RKO (cell line): Measurements from ENCODE around the gene SEPTIN5.

Experiments used
- DNase-seq: peaks from one replicate; pipeline ENCODE4 v3.0.0-alpha.2; 2016; ENCODE audit warnings: low spot score

SEPTIN5 gene

DNA sequence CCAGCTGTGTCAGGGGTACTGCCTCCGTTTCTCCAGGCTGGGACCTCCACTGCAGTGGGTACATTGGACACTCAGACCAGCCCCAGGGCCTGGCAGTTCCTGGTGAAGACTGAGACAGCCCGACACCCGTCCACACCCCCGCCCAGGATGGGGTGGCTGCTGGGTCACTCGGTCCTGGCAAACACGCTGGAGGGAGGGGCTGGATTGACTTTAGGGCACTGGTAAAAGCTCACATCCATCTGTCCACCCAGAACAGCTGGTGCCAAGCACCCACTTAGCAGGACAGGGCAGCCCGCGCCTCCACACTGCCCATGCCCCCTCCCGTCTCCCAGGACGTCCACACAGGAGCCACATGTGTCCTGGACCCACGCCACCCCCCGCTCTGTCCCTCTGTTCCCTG, 35.6 kb downstream of the SEPTIN5 start:
- no peak for DNase-seq

DNA sequence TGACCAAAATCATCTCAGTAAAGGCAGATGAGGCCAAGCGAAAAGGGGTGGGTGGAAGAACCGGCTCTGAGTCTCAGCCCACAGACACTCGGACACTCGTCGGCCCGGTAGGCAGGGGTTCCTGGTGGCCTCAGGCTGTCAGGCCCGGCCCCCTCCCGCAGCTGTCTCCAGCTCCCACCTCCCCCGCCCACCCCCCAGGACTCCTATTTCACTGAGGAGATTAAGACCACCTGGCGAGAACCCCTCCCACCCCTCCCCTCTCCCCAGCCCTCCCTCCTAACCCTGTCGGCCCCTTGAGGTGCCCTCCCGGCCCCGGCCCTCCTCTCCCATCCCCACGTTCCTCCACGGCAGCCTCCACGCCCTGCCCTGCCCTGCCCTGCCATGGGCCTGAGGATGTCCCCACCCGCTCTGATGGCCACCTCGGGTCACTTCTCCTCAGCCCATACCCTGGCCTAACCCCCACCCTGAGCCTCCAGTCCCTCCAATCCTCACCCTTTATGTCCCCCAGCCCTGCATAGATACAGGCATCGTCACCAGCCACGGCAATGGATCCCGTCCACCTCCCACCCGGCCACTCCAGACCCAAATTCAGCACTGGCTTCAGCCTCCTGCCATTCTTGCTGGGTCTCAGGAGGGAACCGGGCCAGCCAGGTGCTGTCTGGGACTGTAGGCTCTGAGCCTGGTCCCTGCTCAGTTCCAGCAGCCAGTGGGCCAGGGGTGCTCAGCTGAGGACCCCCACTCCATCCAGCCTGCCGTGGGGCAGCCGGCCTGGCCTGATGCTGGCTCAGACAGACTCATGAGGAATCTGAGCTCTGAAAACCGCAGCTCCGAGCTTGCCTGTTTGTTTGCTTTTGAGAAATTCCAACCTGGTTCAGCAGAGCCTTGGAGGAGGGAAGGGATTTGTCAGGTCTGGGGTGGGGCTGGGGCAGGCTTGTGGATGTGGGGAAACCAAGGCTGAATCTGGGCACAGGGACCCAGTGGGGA, 36.5 kb downstream of the SEPTIN5 start:
- no peak for DNase-seq

DNA sequence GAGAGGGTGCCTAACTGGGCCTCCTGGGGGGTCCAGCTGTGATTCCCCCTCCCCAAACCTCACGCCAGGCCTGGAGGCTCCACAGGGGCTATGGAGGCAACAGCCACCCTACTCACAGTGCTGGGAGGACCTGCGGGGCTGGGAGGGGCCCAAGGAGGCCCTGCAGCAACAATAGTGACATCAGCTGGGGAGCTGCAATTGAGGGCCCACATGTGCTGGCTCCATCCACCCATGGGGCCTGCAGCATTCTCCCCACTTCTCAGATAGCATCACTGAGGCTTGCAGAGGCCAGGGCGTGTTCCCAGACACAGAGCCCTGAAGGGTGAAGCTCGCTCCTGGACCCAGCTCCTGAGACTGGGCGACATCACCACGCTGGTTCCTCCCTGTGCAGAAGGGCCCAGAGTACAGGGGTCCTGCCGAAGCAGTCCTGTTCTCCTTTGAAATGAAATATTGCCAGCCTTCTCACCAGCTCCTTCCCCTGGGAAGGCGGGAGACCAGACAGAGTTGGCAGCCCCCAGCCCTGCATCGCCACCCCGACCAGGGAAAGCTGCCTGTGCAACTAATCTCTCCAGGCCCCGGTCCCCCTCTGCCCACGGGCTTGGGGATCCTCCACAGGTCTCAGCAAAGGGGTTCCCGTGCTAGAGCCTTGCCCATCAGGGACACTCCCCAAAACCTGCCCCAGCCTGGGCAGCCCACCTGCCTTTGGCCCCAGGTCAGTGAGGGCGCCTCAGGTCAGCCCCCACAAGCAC, 37.4 kb downstream of the SEPTIN5 start:
- no peak for DNase-seq

DNA sequence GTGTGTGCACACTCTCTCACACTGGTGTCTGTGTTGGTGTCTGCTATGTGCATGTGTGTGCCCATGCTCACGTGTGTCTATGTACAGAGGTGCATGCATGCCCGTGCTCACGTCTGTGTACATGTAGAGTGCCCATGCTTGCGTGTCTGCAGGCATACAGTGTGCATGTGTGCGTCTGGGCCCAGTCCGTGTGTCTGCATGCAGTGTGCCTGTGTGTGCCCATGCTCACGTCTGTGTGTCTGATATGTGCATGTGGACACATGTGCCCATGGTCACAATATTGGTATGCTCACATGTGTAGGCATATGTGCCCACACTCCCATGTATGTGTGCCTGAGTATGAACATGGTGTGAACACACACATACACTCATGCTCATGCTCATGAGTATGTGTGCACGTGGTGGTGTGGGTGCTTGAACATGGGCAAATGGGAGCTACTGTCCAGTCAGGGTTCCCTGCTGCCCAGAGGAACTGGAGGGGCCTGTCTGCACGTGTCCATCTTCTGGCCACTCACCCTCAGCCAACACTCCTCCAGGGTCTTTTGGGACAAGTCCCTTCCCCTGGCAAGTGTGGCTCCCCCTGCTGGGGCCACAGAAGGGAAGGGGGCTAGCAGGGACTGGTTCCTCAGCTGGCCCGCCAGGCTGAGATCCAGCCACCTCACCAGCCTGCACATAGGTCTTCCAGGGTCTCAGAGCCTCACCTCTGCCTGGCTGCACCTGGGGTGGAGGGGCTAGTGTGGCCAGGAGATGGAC, 39.0 kb downstream of the SEPTIN5 start:
- DNase-seq: no peak

DNA sequence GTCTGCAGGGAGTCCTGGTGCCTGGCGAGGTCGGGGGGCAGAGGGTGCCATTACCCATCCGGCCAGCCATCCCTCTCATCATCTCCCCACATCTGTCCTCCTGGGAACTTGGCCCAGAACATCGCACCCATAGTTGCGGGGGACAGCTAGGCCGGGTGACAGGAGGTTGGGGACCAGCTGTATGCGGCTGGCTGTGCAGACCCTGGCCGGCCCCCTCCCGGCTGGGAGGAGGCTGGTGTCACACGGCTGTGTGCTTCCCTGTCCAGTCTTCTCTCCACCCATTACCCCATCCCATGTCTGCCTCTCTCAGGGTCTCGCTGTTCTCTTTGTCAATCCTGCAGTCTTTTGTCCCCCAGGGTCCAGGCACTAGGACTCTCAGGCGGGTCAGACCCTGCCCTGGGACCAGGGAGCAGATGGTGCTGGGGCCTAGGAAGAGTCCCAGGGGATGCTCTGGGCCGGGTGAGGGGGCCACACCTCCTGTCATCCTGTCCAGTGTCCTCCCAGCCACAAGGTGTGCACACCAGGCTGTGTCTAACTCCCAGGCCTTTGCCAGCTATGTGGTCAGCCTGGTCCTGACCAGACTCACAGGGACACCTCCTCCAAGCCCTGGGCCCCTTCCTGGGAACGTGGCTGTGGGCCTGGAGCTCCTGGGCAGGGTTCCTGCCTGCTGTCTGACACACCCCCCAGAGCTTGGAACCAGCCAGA, 39.8 kb downstream of the SEPTIN5 start:
- DNase-seq: no peak

DNA sequence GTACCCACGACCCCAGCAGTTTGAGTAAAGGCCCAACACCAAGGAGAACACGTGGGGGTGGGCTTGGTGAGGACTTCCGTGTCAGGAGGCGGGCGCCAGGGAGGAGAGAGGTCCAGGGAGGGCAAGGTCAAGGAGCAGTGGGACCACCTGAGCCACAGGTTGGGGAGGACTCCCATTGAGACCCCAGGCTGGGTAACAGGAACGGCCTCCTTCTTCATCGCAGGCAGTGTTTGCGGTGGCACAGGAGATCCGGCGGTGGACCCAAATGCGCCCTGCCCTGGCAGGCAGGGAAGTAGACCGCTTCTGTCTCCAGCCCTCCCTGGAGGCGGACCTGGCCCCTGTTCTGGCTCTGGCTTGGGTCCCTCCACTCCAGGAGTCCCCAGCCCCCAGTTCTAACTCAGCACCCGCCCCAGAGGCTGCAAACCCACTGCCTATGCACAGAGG, 40.4 kb downstream of the SEPTIN5 start:
- no peak for DNase-seq

DNA sequence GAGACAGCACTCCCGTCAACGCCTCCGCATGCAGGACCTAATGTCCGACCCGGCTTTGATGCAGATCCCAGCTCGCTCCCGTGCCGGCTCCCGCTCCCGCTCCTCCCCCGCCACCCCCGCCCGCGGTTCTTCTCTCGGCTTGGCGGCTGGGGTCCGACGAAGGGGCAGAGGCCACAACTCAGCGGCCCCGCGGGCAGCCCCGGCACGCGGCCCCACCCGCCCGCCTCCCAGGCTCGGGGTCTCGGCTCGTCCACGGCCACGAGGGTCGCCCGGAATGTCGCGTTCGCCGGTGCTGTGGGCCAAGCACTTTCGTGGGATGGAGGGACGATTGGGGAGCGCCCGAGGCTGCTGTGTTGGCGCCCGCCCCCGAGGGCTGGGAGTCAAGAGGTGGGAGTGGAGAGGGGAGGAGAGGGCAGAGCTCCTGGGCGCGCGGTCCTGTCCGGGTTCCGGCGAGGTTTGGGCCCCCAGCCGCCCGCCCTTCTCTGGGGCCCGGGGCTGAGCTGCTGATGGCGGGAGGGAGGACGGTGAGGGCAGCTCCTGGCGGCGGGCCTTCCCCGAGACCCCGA, 40.9 kb downstream of the SEPTIN5 start:
- DNase-seq: no peak

DNA sequence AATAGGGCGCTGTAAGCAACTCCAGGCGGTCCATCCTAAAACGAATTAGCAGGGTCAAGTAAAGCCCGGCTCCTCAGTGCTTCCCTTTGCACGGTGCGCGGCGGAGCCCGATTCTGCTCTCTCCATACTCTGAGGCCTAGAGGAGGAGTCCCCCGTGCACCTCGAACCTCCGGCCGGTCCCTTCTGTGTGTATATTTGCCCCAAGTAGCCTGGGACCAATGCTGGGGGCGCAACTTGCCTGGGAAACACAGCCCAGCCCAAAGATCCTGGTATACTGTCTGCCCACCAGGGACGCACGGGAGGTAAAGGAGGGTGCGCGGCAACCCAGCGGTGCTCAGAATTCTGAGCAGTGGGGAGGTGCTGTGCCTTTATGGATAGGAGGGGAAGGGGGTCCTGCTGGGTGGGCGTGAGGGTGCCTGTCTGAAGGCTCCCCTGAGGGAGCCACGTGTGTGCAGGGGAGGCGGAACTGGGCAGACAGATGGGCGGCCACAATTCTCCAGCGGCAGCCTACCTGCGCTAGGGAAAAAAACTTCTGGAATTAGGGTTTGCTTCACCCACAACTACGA, 41.5 kb downstream of the SEPTIN5 start:
- DNase-seq: no peak

DNA sequence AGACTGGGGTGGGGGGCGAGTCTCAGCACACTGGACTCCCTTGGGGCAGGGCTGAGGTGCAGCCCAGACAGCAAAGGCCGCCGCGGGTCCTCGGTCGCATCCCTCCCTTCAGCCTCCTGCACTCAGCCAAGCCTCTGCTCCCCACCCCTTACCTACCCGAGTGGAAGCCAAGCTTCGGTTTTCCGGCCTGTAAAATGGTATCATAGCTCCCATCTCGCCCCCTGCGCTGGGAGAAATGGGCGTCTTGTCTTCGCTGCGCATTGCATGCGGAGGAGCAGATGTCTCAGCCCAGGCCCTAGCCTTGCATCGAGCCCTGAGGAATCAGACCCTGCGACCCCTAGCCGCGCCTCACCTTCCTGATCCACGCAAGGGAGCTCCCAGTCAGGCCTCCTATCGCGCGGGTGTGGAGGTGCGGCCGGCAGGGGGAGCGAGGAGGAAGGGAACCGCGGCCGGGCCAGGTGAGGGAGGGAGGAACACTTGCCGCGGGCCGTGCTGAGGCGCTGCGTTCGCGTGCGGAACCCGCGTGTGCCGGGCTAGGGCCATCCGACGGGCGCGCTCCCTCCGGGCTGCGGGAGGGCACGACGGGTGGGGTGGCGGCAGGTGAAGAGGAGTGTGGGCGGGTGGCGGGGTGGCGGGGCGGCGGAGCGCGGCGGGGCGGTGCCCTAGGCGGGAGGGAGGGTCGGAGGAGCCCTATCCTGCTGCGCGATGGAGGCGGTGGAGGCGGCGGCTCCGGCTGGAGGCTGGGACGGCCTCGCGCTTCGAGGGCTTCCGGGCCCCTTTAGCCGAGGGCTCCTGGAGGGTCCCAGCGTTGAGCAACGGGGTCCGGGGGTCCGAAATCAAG, 42.2 kb downstream of the SEPTIN5 start:
- DNase-seq: peak; percentile 51

DNA sequence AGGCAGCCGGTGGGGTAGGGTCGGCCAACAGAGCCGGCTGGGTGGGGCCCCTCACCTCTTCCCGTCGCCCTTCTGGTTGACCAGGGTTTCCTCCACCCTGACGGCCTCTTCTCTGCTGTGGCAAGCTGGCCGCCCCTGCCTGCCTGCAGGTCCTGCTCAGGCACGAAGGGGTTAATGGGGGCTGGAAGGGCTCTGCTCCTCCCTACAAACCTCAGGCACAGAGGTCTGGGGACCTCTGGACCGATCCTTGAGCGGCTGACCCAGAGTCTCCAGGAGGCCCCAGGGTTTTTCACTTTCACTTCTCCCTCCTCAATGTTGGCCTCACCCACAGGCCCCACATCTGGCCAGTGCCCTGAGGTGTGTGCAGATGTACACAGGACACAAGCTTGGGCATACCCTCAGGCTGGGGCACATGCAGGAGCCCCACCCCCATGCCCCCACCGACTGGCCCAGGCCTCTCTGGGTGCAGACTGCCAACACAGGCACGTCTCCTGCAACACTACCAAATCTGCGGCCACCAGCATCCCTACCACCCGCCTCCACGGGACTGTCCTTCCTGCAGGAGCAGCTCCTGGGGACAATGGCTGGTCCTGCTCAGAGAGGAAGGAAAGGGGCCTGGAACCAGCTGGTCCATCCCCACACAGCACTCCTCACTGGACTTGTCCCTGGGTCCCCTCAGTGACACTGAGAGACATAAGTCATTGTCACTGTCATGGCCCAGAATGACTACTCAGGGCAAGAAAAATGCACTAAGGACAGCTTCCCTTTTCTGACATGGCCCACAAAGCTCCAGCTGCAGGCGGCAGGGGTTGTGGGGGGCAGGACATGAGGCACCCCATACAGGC, 43.1 kb downstream of the SEPTIN5 start:
- peak; percentile 3 for DNase-seq

DNA sequence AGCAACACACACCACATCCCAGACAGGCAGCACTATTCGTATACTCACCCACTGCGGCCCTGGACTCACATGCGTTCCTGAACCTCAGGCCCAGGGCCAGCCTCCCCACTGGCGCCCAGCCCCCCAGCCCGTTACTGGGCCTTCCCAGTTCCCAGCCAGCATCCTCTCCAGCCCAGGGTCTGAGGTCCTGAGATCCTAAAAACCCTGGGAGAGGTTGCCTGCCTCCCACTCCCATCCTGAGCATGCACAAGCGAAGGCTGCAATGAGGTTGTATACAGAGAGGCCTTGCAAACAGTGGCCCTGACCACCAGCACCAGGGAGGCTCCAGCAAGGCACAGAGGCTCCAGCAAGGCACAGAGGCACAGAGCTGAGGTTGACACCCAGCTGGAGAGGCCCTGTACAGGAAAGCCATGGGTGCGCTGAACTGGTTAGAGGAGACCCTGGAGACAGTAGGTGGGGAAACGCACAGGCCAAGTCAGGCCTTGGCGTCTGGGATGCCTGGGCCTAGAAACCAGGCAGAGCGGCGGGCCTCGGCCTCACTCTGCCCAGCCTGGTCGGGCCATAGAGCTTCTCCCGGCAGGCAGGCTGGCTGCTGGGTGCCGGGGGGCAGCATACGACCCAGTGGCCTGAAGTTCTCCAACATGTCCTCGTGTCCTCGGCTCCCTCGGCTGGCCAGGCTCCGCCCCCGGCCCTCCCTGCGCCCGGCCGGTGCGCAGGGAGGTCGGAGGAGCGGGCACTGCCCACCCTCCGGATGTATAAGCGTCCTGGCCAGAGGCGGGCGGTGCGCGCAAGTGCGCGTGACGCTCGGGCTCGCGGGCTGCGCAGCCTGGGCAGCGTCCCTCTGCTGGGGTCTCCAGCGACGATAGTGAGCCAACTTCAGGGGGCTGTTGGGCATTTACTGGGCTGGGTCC, 43.9 kb downstream of the SEPTIN5 start:
- DNase-seq: no peak

DNA sequence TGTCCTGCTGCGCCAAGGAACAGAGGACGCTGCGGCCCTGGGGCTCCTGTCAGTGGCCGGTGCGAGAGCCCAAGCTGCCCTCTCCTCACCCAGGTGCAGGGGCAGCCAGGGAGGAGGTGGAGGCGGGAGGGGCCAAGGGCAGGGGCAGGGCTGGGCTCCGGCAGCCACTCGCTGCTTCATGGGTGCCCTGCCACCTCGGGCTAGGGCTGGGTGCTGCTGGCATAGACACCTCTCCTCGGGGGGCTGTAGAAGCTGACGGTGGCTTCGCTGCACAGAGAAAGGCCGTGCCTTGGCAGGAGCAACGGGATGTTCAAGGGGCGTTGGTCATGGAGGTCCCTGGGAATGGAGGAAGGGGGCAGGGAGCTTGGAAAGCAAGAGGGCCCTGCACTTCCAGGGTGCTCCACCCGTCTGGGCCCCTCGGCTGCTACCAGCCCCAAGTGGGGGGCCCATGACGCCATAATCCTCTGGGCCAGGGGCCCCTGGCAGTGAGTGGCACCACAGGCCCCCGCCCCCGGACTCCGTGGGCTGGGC, 44.7 kb downstream of the SEPTIN5 start:
- DNase-seq: no peak

DNA sequence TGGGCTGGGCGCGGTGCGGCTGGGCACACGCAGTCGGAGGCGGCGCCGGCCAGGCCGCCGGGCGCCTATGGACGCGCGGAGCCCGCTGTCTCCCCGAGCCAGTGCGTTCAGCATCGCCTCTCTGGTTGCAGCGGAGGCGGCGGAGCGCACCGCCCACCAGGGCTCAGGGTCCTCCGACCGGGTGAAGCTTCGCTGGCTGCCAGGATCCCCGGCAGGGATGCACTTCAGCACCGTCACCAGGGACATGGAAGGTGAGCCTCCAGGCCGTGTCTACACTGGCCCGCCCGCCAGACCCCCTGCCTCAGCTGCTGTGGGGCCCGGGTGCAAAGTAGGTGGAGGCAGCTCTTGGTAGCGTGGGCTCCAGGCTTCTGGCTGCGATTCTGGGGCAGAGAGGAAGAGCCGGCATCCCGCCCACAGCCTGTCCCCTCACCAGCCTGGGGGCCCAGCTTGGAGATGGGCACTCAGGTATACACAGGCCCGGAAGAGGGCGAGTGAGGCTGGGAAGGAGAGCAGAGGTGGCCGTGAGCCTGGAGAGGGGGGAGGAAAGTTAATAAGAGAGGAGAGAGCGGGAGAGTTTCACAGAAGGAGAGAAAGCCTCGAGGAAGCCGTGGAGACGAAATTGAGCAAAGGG, 45.2 kb downstream of the SEPTIN5 start:
- no peak for DNase-seq

DNA sequence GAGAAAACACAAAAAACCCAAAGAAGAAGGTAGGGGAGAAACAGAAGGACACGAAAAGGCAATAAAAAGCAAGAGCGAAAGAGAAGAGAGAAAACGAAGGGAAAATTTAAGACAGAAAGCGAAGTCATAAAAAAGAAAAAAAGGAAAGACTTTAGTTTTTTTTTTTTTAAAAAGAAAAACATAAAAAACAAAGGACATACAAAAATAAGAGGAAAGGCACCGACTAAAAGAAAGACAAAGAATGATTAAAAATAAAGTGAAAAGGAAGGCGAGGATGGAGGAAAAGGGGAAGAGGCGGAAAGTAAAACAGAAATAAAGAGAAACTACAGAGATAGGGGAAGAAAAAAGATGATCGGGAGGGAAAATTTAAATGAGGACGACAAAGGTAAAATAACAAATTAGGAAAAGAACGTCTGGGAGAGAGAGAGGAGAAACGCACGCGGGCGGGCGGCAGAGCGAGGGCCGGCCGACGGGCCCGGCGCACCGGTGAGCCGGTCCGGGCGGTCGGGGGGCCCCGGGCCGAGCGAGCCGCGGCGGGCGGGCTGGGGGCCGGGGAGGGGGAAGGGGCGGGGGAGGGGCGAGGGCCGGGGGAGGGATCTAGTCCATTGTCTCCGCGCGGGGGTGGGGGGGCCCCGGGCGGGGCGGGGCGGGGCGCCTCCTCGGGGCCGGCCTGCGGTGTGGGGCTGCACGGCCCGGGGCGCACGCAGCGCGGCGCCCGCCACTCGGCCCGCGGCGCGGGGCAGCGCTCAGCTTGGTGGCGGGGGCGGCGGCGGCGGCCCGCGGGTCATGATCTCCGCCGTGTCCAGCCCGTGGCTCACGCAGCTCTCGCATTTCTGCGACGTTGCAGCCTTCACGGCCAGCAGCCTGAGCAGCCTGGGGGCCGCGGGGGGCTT, 46.0 kb downstream of the SEPTIN5 start, which contains the start of gene TBX1:
TSS of gene TBX1 (plus strand) at position 721 of the 893 bp plus-strand sequence. CDS start at position 787, 66 bp downstream.
- no peak for DNase-seq

DNA sequence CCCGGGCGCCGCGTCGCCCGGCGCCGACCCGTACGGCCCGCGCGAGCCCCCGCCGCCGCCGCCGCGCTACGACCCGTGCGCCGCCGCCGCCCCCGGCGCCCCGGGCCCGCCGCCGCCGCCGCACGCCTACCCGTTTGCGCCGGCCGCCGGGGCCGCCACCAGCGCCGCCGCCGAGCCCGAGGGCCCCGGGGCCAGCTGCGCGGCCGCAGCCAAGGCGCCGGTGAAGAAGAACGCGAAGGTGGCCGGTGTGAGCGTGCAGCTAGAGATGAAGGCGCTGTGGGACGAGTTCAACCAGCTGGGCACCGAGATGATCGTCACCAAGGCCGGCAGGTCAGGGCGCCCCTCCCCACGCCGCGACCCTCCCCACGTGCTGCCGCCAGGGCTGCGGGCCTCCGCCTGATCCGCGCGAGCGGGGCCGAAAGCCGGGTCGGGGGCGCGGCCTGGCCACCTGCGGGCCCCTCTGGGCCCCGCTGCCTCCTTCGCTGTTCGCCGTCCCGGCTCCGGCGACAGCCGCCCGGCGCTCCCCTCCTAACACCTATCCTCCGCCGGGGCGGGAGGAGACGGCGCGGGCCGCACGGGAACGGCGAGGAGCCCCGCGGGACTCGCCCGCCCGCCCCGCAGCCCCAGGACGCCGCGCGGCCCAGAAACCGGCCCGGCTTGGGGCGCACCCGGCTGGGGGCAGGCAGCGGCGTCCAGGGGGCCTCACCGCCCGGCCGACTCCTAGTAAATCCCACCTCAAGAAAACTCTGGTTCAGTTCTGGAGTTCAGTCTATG, 46.8 kb downstream of the SEPTIN5 start:
- DNase-seq: no peak
